ENCODE measurements around the gene VAX1. TPM values are rescaled to one million over a fixed set of nuclear protein-coding genes. Genes with fewer than 3 reads are reported as not detected.

VAX1 gene
- total RNA-seq, 6 experiments from 2014 or later: not detected

DNA sequence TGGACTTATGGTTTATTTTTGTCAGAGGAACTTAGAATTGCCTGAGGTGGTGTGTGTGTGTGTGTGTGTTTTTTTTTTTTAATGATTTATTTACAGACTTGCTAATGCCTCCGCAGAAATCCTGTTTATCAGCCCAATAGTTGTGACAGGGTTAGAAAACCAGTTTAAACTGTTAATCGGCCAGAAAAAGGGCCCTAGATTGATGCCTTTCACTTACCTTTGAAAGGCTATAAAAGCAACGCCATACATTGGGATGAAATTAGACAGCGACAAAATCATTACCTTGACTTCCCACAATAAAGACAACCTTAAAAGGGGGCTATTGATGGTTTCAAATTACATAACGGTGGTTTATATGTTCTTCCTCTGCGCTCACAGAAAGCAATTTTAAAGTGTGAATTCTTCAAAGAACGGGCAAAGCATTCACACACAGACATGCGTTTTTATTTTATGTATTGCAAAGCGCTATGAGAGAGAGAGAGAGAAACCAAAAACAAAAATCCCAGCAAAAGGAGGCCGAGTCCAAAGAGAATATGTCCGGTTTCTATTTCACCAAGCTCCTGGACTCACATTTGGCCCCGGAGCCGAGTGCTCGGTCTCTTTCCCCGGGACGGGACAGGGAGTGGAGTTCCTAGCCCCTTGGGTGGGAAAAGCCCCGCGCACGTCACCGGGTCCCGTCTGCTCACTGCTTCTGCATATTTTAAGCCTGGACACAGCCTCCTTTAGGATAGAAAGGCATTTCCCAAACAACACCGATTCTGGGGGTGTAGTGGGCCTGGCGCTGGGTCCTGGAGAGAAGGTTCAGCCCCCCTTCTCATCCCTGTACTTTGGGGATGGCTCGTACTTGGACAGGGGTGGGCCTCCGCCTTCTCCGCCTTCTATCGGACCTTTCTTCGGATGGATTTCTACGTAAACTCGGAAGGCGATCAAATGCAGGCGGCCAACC, 26.8 kb upstream of the VAX1 start:
- peaks cover 8% of the 10 kb centered on the region for H3K4me1 Mint-ChIP-seq (ENCODE audit: low read depth)

GRCh38 chr10:117163954-117164548, 26.0 kb upstream of the VAX1 start:
- DNase-seq: no peak
- Mint-ChIP-seq H3K36me3 (ENCODE audit: low read depth) (no peaks in the 10 kb centered on the region), H3K27me3 (ENCODE audit: insufficient read depth) (peaks cover 68% of the 10 kb centered on the region), H3K27ac (no peak overlapping the region), H3K4me1 (ENCODE audit: low read depth) (peaks cover 8% of the 10 kb centered on the region), H3K9me3 (no peaks in the 10 kb centered on the region), H3K4me3 (no peak overlapping the region)
- TF ChIP-seq, protein P1, sequence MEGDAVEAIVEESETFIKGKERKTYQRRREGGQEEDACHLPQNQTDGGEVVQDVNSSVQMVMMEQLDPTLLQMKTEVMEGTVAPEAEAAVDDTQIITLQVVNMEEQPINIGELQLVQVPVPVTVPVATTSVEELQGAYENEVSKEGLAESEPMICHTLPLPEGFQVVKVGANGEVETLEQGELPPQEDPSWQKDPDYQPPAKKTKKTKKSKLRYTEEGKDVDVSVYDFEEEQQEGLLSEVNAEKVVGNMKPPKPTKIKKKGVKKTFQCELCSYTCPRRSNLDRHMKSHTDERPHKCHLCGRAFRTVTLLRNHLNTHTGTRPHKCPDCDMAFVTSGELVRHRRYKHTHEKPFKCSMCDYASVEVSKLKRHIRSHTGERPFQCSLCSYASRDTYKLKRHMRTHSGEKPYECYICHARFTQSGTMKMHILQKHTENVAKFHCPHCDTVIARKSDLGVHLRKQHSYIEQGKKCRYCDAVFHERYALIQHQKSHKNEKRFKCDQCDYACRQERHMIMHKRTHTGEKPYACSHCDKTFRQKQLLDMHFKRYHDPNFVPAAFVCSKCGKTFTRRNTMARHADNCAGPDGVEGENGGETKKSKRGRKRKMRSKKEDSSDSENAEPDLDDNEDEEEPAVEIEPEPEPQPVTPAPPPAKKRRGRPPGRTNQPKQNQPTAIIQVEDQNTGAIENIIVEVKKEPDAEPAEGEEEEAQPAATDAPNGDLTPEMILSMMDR (IDR thresholded peaks at IDR 0.05): no peak

More for the DNA sequence above, 26.8 kb upstream of the VAX1 start:
- TF ChIP-seq, protein P1 (IDR thresholded peaks at IDR 0.05): no peak
- no peaks in the 10 kb centered on the region for H3K9me3 Mint-ChIP-seq
- H3K27me3 Mint-ChIP-seq (ENCODE audit: insufficient read depth): peaks cover 63% of the 10 kb centered on the region
- no peaks in the 10 kb centered on the region for H3K36me3 Mint-ChIP-seq (ENCODE audit: low read depth)
- H3K27ac Mint-ChIP-seq: no peak overlapping the region
- H3K4me3 Mint-ChIP-seq: peak overlapping the region; percentile 74
- DNase-seq: no peak

DNA sequence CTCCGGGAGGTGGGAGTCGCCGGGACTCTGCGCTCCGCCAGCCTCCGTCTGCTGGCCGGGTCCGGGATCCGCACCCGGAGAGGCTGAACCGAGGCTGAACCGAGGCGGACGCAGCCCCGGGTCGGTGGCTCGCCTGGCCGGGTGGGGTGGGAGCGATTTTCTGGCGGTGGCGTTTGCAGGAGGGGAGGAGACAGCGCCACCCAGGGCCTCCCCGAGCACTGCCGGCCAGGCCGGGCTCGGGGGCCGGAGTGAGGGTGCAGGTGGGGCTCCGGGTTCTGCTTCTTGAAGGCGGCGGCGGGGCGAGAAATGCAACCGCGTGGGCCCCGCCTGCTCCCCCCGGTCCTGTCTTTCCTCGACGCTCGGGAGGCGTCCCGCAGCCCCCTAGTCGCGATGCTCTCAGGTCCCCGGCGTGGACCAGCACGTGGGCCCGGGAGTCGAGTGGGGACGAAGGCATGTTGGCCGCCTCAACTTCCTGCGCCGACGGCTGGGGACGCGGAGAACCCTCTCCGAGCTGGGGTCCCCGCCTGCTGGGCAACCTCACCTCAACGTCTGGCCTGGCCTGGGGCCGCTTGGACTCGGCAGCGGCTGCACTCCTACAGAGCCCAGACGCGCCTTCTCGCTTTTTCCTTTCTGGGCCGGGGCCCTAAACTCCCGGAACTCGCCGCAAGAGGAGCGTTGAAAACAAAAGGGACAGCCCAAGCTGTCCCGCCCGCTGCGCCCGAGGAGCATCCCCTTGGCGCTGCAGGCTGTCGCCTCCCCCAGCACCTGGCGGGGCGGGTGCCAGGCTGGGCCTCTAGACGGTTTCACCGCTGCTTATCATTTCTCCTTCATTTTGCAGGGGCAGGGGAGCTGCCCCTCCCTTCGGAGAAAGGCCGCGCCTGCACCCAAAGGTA, 25.2 kb upstream of the VAX1 start:
- TF ChIP-seq, protein P1 (IDR thresholded peaks at IDR 0.05): peak; percentile 35
- DNase-seq: no peak
- Mint-ChIP-seq H3K4me1 (ENCODE audit: low read depth) (peaks cover 8% of the 10 kb centered on the region), H3K4me3 (no peak overlapping the region), H3K9me3 (no peaks in the 10 kb centered on the region), H3K27ac (no peak overlapping the region), H3K27me3 (ENCODE audit: insufficient read depth) (peaks cover 69% of the 10 kb centered on the region), H3K36me3 (ENCODE audit: low read depth) (no peaks in the 10 kb centered on the region)

- TF ChIP-seq, protein P1 (IDR thresholded peaks at IDR 0.05): no peak
- H3K27me3 Mint-ChIP-seq (ENCODE audit: insufficient read depth): peaks cover 65% of the 10 kb centered on the region
- H3K4me3 Mint-ChIP-seq: peak overlapping the region; percentile 22; the same call in 1 of the 2 replicates
- no peaks in the 10 kb centered on the region for H3K36me3 Mint-ChIP-seq (ENCODE audit: low read depth)
- no peak for DNase-seq
- H3K9me3 Mint-ChIP-seq: no peaks in the 10 kb centered on the region
- no peak overlapping the region for H3K27ac Mint-ChIP-seq
- H3K4me1 Mint-ChIP-seq (ENCODE audit: low read depth): peaks cover 8% of the 10 kb centered on the region
Observed at GRCh38 chr10:117162093-117163060, 24.3 kb upstream of the VAX1 start.

Data from HFFc6 (cell line).